GM21367 (cell line): ENCODE data around the gene GMDS.
A peak's percentile ranks its signal among the peaks of the same experiment; 100 is the strongest.

Source experiments
- ATAC-seq: cut with Tn5 transposase; IDR thresholded peaks from one replicate; pipeline ENCODE4 v1.9.1; 2021; ENCODE audit not compliant: unreplicated experiment

The GMDS gene

DNA sequence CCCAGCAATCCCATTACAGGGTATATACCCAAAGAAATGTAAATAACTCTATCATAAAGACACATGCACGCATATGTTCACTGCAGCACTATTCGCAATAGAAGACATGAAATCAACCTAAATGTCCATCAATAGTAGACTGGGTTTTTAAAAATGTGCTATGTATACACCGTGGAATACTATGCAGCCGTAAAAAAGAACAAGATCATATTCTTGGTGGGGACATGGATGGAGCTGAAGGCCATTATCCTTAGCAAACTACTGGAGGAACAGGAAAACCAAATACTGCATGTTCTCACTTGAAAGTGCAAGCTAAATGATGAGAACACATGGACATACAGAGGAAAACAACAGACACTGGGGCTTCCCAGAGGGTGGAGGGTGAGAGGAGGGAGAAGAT, 201.2 kb downstream of the GMDS start:
- ATAC-seq, result no peak

GRCh38 chr6:2042956-2043648, 202.3 kb downstream of the GMDS start:
- no peak for ATAC-seq

- no peak for ATAC-seq
Observed at GRCh38 chr6:2038092-2038491, 207.3 kb downstream of the GMDS start.

DNA sequence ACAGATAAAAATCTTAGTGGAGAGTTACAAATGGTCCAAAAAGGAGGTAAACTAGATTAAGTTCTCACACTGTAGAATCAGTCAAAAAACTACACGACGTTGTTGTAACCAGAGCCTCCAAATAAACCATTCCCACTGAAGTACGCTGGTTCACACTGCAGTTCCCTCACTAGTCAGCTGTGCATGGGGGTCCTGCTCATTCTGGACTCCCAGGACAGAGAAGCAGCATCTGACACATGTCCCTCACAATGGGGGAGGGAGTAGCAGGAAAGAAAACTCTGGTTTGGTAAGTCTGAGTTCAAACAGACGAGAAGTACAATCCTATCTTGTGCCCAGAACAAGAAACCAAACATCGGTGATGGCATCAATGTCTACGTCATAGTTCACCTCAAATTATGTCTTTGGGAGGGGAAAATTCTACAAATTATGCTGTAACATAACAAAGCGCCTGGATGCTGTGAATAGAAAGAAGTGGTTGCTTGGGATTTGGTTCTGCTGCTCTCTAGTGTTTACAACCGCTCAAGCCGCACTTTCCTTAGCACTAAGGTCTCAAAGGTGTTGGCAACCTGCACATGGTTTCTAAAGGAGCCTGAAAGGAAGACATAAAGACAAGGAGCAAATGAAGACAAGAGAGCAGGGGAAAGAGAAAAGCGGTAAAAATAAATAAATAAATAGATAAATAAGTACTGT, 208.0 kb downstream of the GMDS start:
- ATAC-seq, result no peak

DNA sequence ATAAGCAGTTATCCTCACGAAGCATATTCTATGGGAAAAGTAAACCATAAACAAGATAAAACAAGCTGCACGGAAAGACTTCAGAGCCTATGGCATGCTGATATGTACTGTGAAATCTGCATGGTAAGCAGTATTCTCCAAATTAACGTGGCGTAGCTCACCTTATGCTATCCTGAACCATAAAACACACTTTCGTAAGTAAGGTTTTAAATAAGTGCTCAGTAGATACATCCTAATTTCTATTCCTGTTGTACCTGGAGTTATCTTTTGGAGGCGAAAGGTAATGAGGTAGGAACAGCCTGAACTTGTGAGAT, 208.7 kb downstream of the GMDS start:
- no peak for ATAC-seq

GRCh38 chr6:2035826-2036709, 209.3 kb downstream of the GMDS start:
- ATAC-seq, result no peak

DNA sequence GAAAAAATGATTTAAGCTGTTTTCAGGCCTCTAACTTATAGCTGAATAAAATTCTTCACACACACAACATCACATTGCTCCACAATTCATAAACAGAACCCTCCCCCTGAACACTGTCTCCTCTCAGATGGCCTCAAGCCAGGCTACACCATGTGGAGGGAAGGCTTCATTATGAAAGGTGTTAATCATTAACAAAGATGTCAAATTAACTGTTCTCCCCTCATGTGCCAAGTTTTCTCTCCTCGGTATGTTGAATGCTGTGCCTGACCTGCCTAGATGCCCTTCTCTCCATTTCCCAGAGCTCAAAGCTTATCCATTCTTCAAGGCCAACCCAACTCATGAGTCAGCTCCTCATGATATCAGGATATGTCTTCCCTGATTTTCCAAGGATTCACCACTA, 210.4 kb downstream of the GMDS start:
- no peak for ATAC-seq

GRCh38 chr6:2034256-2034655, 211.1 kb downstream of the GMDS start:
- ATAC-seq, result no peak

DNA sequence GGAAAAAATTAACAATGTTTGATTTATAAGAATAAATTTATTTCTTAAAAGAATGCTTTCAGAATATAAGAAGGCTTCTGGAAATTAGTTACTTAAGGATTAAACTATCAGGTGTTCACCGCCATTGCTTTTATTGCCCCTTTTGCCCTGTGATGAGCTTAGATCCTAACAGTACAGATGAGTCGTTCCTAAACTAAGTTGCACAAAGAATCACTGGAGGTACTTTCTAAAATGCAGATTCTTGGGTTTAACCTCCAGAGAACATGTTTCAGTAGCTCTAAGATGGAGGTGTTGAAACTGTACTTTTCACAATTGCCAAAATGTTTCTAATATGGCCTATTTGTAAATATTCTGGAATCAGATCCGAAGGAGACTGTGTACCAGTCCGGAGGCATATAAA, 211.9 kb downstream of the GMDS start:
- no peak for ATAC-seq

- no peak for ATAC-seq
Observed at GRCh38 chr6:2030682-2031244, 214.6 kb downstream of the GMDS start.

DNA sequence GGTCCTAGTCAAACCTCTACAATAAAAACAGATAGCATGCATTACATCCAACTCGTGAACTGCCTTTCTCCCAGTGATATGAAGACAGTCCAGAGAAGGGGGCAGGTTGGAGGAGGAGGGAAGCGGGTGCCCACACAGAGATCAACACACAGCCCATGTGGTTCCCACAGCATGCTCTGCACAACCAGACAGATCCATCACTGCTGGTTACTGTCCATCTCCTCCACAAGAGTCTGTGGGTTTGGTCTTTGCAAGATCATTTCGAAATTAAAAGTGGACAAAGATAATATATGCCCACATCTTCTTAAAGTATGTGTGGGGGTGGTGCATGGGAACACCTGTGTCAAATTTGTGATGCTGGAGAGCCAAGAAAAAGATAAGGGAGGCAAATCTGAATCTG, 215.5 kb downstream of the GMDS start:
- ATAC-seq, result no peak

DNA sequence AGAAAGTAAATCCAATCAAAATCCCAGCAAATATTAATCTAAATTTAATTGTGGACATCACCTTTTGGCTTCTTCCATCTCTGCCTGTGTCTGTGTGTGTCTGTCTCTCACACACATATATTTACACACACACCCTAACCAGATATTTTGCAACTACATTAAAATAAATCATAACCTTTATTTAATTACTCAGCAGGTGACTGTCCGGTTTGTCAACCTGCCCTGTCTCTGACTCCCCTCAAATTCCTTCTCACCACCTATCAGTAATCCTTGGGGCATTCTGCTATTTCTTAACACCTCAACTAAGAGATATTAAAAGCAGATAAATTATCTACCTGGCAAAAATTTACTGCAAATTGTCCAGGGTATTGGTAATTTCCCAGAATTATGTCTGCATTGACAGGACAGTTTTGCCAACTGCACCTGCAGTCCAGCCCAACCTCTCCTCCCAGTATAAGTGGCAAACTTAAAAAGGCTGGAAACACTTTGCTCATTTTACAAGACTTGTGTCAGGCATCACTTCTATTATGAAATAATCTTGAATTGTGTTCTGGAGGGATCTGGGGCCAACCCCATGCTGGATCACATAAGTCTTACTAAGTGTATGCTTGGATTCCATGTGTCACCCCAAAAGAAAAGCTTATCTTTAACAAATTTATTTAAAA, 216.1 kb downstream of the GMDS start:
- ATAC-seq, result no peak

DNA sequence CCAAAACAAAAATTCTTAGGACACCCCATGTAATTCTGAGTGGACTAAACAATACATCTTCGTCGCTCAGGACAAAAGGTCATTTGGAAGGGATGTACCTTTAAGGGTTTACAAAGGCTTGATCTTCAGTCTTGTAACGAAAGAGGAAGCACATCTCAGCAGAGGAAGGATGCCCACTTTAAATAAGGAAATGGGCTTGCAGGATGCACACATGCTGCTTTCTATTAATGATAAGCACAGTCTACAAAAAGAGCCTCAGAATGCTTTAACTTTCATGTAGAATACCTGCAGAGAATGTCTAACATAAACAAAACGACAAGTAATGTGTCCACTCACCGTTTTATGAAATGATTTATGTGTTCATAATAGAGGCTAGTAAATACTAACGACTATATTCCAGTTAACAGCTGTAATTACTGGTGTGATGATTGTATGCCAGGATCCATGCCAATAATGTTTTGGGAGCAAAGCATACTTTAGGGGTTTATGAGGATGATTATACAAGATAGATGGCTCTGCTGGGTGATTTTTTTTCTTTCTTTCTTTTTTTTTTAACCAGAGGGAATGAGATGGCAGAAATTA, 216.9 kb downstream of the GMDS start:
- ATAC-seq, result peak; percentile 49

DNA sequence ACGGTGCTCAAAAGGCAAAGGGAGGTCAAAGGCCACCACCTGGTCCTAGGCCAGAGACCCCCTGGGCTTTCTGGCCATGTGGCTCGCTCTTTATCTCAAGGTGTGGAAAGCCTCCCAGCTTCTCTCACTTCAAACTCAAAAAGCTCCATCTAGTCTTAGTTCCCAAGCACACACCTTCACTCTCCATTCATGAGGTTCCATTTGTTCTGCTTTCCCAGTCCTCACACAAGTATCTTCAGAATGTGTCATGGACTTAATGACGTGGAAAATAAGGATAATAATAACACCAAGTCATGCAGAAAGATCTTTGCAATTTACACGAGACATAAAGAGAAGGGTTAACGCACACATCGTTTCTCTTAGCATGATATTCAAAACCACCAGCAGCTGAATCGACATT, 219.3 kb downstream of the GMDS start:
- ATAC-seq, result no peak

DNA sequence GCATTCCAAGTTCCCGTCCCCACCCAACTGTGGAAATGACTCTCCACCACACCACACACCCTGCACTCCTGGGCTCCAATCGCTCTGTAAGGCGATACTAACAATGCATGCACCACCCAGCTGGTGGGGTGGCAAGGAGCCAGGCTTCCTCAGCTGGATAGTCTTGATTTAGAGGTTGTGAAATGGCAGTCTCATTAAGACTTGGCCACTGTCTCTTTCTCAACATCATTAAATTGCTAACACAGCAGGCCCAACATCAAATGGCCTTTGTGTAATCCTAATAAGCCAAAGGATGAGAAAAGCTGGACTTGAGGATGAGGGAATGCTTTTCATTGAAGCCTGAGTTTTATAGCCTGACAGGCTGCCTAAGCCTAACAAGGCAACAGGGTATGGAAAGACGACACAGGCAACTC, 223.7 kb downstream of the GMDS start:
- ATAC-seq, result no peak

DNA sequence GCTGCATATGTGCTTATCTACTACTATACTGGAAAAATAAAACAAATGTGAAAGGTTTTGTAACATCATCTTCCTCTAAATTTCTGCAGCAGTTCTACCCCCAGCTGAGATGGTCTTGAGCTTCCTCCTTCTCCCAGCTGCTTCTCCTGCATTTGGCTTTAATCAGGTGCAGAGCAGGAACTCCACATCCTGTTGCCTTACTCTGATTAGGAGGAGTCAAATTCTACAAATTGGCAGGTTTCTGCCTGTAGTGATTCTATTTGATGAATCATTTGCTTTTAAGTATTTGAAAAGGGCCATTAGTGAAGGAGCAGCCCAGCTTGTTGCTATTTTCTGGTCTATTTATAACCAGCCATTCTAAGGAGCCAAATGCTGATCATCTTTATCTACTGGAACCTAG, 224.5 kb downstream of the GMDS start:
- ATAC-seq, result no peak

DNA sequence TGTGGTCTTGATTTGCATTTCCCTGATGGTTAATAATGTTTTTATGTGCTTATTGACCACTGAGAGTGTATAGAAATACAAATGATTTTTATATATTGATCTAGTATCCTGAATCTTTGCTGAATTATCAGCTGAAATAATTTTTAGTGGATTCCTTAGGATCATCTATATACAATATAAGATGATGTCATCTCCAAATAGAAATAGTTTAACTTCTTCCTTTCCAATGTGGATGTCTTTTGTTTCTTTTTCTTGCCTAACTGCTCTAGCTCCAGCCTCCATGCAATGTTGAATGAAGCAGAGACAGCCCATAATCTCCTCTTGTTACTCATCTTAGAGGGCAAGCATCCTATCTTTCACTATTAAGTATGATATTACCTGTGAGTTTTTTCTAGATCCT, 226.4 kb downstream of the GMDS start:
- no peak for ATAC-seq

- ATAC-seq, result no peak
Observed at GRCh38 chr6:2016040-2016439, 229.4 kb downstream of the GMDS start.

DNA sequence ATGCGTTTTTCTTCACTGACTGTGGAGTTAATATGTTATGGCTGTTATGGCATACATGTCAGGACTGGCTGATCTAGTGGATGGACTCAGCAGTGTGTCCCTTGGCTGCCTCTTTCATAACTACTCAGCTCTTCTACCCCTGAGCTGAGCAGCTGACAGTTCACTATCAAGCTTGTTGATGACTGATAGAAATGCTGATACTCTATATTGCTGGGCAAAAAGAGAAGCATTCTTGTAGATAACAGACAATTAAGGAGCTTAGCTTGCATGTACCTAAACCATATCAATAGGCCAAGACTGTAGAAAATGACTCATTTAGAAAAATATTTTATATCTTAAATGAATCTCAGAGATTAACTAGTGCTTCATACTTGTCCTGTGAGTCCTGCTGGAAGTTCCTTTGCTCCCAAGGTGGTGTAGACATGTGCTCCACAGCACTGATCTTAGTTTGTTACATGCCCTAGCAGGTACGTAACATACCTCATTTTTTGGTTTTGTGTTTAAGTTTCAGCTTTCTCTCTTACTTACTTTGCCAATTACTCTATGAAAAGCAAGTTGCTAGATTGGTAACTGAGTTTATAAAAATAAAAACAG, 236.9 kb downstream of the GMDS start:
- ATAC-seq, result no peak

- ATAC-seq, result no peak
Observed at GRCh38 chr6:2007165-2007564, 238.2 kb downstream of the GMDS start.
